Thoracic aorta (tissue), 2 donors: ENCODE measurements around the gene ZNF827. TPM values are rescaled to one million over a fixed set of nuclear protein-coding genes. Genes with fewer than 3 reads are reported as not detected.
A peak's percentile ranks its signal among the peaks of the same experiment; 100 is the strongest.

ENCODE experiments used
- ATAC-seq: fragments of 150-250 bp; one replicate; pipeline ENCODE4 v1.8.0; 2017; ENCODE audit warnings: low read depth; ENCODE audit not compliant: insufficient number of reproducible peaks, low FRiP score
- DNase-seq: peaks from one replicate; pipeline ENCODE4 v3.0.0-alpha.2; 2020; ENCODE audit warnings: low spot score
- H3K27ac ChIP-seq, 2 donors: fragments of 200-600 bp; sonication (generic); 1 replicate in 1 of 2; 2 replicates in 1 of 2; pipeline ENCODE4 v1.5.1; 2016; ENCODE audit warnings: mild to moderate bottlenecking in 2 of 2, moderate library complexity in 2 of 2
- H3K27me3 ChIP-seq: fragments of 200-600 bp; sonication (generic); replicated peaks from 2 replicates; pipeline ENCODE4 v1.6.0; 2016; ENCODE audit warnings: mild to moderate bottlenecking; ENCODE audit not compliant: insufficient read depth
- H3K36me3 ChIP-seq: fragments of 200-600 bp; sonication (generic); one replicate; pipeline ENCODE4 v1.5.1; 2016
- H3K4me1 ChIP-seq, 2 donors: fragments of 200-600 bp; sonication (generic); 1 replicate in 1 of 2; 2 replicates in 1 of 2; pipeline versions ENCODE4 v1.5.1 to v1.6.0; 2016; ENCODE audit warnings: low read depth in 2 of 2, mild to moderate bottlenecking in 1 of 2; ENCODE audit not compliant: control insufficient read depth in 1 of 2
- H3K4me3 ChIP-seq: fragments of 200-600 bp; sonication (generic); 2 replicates; pipeline ENCODE4 v1.5.1; 2016; ENCODE audit warnings: mild to moderate bottlenecking
- H3K9me3 ChIP-seq: fragments of 200-600 bp; sonication (generic); 2 replicates; pipeline ENCODE4 v1.5.1; 2016
- CTCF ChIP-seq: fragments of 200-600 bp; sonication (generic); IDR thresholded peaks from one replicate; pipeline ENCODE4 v1.5.1; 2019; ENCODE audit warnings: antibody characterized with exemption
- total RNA-seq, 2 donors: library from RNA; depleted of rRNA; stranded (reverse); fragments of >200 nt; gene quantifications; one replicate each; pipeline versions ENCODE4 v1.1.0 to v1.2.3, GENCODE V29; 2016

ZNF827 gene
- total RNA-seq, 2 donors from 2014 or later = 20.2 to 41.4 TPM

GRCh38 chr4:145786261-145786660 lies 152.4 kb downstream of the ZNF827 start:
- DNase-seq (no peak), ATAC-seq (no peak)
- Histone ChIP-seq H3K27ac (peak overlapping the region; percentile 11 to 45), H3K27me3 (no peaks in the 10 kb centered on the region), H3K9me3 (no peaks in the 10 kb centered on the region), H3K4me1 (peaks cover 15 to 33% of the 10 kb centered on the region in 2 donors), H3K4me3 (no peak overlapping the region), H3K36me3 (no peaks in the 10 kb centered on the region)
- TF ChIP-seq CTCF = no peak

DNA sequence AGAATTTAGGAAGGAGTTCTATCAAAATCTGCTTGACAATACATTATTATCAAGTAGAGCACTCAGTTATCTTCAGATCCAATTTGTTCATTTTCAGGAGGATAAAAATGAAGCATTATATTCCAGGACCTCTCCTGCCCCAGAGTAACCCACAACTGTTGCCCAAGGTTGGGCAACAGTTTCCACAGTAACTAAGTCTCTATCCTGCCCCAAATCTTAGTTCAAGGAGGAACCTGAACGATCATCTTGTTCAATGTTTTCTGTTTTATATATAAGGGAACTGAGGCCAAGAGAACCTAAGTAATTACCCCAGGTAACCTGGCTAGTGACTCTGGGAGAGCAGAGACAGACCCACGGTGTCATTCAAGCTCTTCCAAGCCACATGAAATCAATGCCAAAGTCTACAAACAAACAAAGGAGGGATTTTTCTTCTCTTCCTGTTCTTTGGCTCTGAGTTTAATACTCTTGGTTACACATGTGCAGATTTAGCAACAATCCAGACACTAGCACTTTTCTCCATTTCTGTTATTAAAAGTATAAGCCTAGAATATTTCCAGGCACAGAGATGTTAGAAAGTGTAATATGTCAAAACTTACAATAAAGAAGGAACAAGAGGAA lies 153.1 kb downstream of the ZNF827 start:
- no peak for TF ChIP-seq CTCF
- H3K4me3 ChIP-seq = no peak overlapping the region
- no peaks in the 10 kb centered on the region for H3K27me3 ChIP-seq
- peak; percentile 57 for ATAC-seq
- no peaks in the 10 kb centered on the region for H3K36me3 ChIP-seq
- no peak for DNase-seq
- no peaks in the 10 kb centered on the region for H3K9me3 ChIP-seq
- H3K27ac ChIP-seq = peak overlapping the region; percentile 11 to 45
- H3K4me1 ChIP-seq = peaks cover 15 to 33% of the 10 kb centered on the region in 2 donors

DNA sequence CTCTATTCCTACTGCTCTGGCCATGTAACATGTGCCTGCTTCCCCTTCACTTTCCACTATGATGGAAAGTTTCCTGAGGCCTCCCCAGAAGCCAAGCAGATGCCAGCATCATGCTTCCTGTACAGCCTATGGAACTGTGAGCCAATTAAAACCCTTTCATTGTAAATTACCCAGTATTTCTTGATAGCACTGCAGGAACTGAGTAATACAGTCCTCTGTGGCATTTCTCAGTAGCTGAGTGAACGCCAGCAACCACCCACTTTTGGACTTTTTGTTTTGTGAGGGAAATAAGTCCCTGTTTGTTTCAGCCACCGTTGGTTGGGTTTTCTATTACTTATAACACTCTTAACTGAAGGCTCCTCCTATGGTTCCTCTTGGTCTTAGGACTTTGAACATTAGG lies 154.6 kb downstream of the ZNF827 start:
- H3K27me3 ChIP-seq = no peaks in the 10 kb centered on the region
- no peak for ATAC-seq
- peaks cover 15 to 33% of the 10 kb centered on the region in 2 donors for H3K4me1 ChIP-seq
- no peak overlapping the region for H3K27ac ChIP-seq
- peaks cover under 1% of the 10 kb centered on the region for H3K36me3 ChIP-seq
- H3K4me3 ChIP-seq = no peak overlapping the region
- no peak for DNase-seq
- TF ChIP-seq CTCF = no peak
- H3K9me3 ChIP-seq = no peaks in the 10 kb centered on the region

DNA sequence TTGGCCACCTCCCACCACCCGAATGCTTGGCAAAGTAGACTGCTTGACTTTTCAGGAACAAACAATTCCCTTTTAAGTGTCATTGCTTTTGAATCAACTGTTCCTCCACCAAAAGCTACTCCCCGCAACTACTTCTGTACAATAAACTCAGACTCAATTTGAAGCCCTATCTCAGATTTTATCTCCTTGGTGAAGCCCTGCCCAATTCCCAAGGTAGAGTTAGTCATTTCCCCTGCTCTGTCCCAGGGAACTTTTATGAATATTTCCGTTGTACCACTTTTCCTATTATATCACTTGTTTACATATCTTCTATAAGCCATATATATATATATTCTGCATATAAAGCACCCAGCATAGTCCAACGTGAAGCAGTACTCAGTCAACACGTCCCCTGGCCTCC lies 155.9 kb downstream of the ZNF827 start:
- no peak overlapping the region for H3K4me3 ChIP-seq

GRCh38 chr4:145781351-145781750 lies 157.3 kb downstream of the ZNF827 start:
- peaks cover 10 to 25% of the 10 kb centered on the region in 2 donors for H3K4me1 ChIP-seq
- ATAC-seq (no peak), DNase-seq (no peak)
- no peaks in the 10 kb centered on the region for H3K27me3 ChIP-seq
- no peak overlapping the region for H3K27ac ChIP-seq
- TF ChIP-seq CTCF = no peak
- H3K4me3 ChIP-seq = no peak overlapping the region
- H3K36me3 ChIP-seq = peaks cover 7% of the 10 kb centered on the region
- H3K9me3 ChIP-seq = no peaks in the 10 kb centered on the region

More for the DNA sequence above, 155.9 kb downstream of the ZNF827 start:
- DNase-seq (no peak), ATAC-seq (no peak)
- Histone ChIP-seq H3K27ac (no peak overlapping the region), H3K27me3 (no peaks in the 10 kb centered on the region), H3K4me1 (peaks cover 15 to 33% of the 10 kb centered on the region in 2 donors), H3K9me3 (no peaks in the 10 kb centered on the region), H3K36me3 (peaks cover 7% of the 10 kb centered on the region)
- no peak for TF ChIP-seq CTCF
